Measurements from ENCODE around the gene TOMM22.

DNA sequence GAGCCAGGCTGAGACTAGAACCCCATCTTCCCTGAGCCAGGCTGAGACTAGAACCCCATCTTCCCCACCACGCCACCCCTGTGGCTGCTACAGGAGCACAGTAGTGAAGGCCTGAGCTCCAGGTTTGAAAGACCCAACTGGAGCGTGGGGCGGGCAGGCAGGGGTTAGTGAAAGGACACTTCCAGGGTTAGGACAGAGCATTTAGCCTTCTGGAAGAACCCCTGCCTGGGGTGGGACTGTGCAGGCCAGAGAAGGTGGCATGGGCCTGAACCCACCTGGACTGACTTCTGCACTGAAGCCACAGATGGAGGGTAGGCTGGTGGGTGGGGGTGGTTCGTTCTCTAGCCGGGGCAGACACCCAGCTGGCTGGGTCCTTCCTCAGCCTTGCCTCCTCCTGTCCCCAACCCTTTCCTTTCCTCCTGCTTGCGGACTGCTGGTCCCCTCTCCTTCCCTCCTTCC is 50.0 kb downstream of the TOMM22 start:
- TF ChIP-seq, protein P1, sequence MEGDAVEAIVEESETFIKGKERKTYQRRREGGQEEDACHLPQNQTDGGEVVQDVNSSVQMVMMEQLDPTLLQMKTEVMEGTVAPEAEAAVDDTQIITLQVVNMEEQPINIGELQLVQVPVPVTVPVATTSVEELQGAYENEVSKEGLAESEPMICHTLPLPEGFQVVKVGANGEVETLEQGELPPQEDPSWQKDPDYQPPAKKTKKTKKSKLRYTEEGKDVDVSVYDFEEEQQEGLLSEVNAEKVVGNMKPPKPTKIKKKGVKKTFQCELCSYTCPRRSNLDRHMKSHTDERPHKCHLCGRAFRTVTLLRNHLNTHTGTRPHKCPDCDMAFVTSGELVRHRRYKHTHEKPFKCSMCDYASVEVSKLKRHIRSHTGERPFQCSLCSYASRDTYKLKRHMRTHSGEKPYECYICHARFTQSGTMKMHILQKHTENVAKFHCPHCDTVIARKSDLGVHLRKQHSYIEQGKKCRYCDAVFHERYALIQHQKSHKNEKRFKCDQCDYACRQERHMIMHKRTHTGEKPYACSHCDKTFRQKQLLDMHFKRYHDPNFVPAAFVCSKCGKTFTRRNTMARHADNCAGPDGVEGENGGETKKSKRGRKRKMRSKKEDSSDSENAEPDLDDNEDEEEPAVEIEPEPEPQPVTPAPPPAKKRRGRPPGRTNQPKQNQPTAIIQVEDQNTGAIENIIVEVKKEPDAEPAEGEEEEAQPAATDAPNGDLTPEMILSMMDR (conservative IDR thresholded peaks at IDR 0.05; ENCODE audit: low read length) = no peak
- TF ChIP-seq EZH2phosphoT487 (IDR thresholded peaks at IDR 0.05; ENCODE audit: borderline replicate concordance, low read depth, low read length) = no peak
